GM15510 (cell line): ENCODE data around the gene PTS.

ENCODE experiments used
- POLR2A ChIP-seq: IDR thresholded peaks from 3 replicates; pipeline ENCODE4 v1.6.1; 2011; ENCODE audit warnings: borderline replicate concordance; ENCODE audit not compliant: insufficient read length; ENCODE audit errors: extremely low read depth

The PTS gene

DNA sequence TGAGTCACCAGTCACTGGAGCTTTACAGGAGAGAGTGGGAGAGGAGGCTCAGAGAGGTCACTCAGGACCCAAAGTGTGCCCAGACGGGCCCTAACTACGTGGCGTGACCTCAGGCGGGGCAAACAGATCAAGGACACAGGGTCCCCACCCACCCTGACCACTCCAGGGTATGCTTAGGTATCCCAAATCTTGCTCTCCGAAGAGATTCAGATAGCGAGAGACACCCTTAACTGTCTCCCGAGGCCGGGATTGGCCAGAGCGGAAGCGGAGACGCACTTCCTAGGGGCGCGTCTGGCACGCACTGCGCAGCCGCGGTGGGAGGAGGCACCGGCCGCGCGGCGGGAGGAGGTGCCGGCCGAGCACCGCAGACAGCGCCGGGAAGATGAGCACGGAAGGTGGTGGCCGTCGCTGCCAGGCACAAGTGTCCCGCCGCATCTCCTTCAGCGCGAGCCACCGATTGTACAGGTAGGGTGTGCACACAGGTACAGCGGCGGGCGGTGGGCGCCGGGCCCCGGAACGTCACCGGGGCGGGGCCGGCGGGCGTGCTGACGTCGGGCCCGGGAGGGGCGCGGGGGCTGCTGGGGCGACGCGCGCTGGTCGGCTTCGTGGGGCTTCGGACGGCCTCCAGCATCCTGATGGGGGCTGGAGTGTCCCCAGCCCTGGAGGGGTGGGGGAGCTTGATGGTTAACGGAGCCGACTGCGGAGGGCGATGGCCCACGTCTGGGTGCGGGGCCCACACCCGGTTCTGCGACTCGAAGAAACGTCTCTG, at the start of gene PTS:
PTS (plus strand) TSS at position 367 of the 769 bp plus-strand sequence; CDS start at position 383, 16 bp downstream.
- TF ChIP-seq POLR2A: peak; percentile 94

GRCh38 chr11:112177589-112177988, 48.6 kb upstream of the PTS start:
- TF ChIP-seq POLR2A: no peak

- TF ChIP-seq POLR2A: no peak
Observed at GRCh38 chr11:112178428-112178827, 47.8 kb upstream of the PTS start.

- no peak for TF ChIP-seq POLR2A
Observed at GRCh38 chr11:112178936-112179335, 47.3 kb upstream of the PTS start.

- no peak for TF ChIP-seq POLR2A
Observed at GRCh38 chr11:112179601-112180000, 46.6 kb upstream of the PTS start.

- no peak for TF ChIP-seq POLR2A
Observed at GRCh38 chr11:112182867-112183266, 43.4 kb upstream of the PTS start.

- TF ChIP-seq POLR2A: no peak
Observed at GRCh38 chr11:112185883-112186282, 40.3 kb upstream of the PTS start.

- no peak for TF ChIP-seq POLR2A
Observed at GRCh38 chr11:112186304-112186703, 39.9 kb upstream of the PTS start.

GRCh38 chr11:112195951-112196351, 30.3 kb upstream of the PTS start:
- TF ChIP-seq POLR2A: no peak

GRCh38 chr11:112196519-112197087, 29.6 kb upstream of the PTS start:
- no peak for TF ChIP-seq POLR2A

GRCh38 chr11:112200252-112200651, 26.0 kb upstream of the PTS start:
- TF ChIP-seq POLR2A: no peak

GRCh38 chr11:112206071-112206470, 20.2 kb upstream of the PTS start:
- TF ChIP-seq POLR2A: no peak

DNA sequence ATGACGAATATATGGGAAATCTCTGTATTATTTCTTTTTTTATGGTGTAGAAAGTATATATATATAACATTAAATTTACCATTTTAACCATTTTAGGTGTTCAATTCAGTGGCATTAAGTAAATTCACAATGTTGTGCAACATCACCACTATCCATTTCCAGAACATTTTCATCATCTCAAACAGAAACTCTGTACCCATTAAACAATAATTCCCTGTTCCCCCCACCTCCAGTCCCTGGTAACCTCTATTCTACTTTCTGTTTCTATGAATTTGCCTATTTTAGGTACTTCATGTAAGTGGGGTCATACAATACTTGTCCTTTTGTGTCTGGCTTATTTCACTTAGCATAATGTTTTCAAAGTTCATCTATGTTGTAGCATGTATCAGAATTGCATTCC, 15.3 kb upstream of the PTS start:
- TF ChIP-seq POLR2A: no peak

DNA sequence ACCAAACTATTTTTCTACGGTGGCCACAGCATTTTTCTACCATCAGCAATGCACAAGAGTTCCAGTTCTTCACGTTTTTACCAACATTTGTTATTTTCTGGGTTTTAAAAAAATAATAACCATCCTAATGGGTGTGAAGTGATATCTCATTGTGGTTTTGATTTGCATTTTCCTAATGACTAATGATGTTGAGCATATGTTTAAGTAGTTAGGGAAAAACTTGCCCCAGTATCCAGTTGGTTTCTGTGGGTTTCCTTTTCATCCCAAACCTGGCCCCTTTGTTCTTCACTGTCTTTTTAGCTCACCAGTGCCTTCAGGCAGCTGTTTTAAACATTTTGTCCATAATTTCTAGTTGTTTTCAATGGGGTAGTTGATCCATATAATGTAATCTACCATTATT, 14.7 kb upstream of the PTS start:
- no peak for TF ChIP-seq POLR2A

GRCh38 chr11:112212290-112212689, 13.9 kb upstream of the PTS start:
- TF ChIP-seq POLR2A: no peak

- TF ChIP-seq POLR2A: no peak
Observed at GRCh38 chr11:112212710-112213109, 13.5 kb upstream of the PTS start.

GRCh38 chr11:112213753-112214152, 12.5 kb upstream of the PTS start:
- no peak for TF ChIP-seq POLR2A

GRCh38 chr11:112215621-112216020, 10.6 kb upstream of the PTS start:
- TF ChIP-seq POLR2A: no peak
